HG02938 (cell line): ENCODE measurements around the gene EIF3I.
"Not testable (repeated sequence)": the region's sequence is repeated elsewhere in the genome, so short reads cannot be mapped to it uniquely, and the experiment has no call there.

Source experiments
- ATAC-seq: cut with Tn5 transposase; IDR thresholded peaks from one replicate; pipeline ENCODE4 v1.9.1; 2021; ENCODE audit warnings: mild to moderate bottlenecking, moderate library complexity; ENCODE audit not compliant: unreplicated experiment

Gene EIF3I

GRCh38 chr1:32263236-32263593 lies 41.0 kb downstream of the EIF3I start:
- ATAC-seq = not testable (repeated sequence)

GRCh38 chr1:32263744-32264143 lies 41.5 kb downstream of the EIF3I start:
- ATAC-seq = no peak

- no peak for ATAC-seq
Measured at GRCh38 chr1:32265846-32266245, 43.6 kb downstream of the EIF3I start.

- ATAC-seq = no peak
Measured at GRCh38 chr1:32266921-32267591, 44.8 kb downstream of the EIF3I start.

- no peak for ATAC-seq
Measured at GRCh38 chr1:32269744-32270143, 47.5 kb downstream of the EIF3I start.

GRCh38 chr1:32272557-32273390 lies 50.6 kb downstream of the EIF3I start:
- no peak for ATAC-seq

GRCh38 chr1:32273391-32274208 lies 51.4 kb downstream of the EIF3I start:
- no peak for ATAC-seq

GRCh38 chr1:32274646-32275340 lies 52.6 kb downstream of the EIF3I start:
- ATAC-seq = no peak

- ATAC-seq = no peak
Measured at GRCh38 chr1:32275424-32275823, 53.2 kb downstream of the EIF3I start.

GRCh38 chr1:32276032-32276782 lies 54.0 kb downstream of the EIF3I start:
- ATAC-seq = no peak
